Measurements from ENCODE around the gene CHPT1. TPM values are rescaled to one million over a fixed set of nuclear protein-coding genes. Genes with fewer than 3 reads are reported as not detected.

CHPT1 gene
- total RNA-seq, 2 experiments from 2014 or later, result 15.2 to 15.8 TPM

DNA sequence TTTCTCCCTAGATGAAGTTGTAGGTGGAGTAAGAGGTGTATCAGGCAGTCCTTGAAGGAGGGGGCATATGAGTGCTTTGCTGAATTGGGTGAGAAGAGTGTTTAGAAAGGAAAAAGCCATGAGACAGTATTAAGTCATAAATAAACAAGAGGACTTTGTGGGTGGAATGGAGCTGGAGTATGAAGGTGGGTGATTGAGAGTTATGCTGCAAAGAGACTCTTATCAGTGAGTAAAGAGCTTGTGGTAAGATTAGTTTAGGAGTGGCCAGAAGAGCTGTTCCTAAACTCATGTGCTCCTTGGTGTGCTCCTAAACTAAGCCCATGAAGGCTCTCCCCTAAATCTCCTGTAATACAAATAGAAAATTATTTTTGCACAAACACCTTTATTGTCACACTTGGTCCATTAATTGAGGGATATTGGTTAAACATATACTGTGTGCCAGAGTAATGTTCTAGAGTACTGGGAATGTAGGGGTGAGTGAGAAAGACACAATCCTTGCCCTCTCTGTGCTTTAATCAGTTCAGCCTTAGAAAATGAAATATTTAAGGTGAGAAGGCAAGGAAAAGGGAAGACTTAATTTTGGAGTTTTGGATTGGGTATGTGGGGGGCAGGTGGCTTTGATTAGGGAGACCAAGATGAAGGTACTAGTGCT lies 9.8 kb downstream of the CHPT1 start:
- peaks cover 14% of the 10 kb centered on the region for H3K4me1 Mint-ChIP-seq (ENCODE audit: low read depth)
- H3K9me3 Mint-ChIP-seq, result no peaks in the 10 kb centered on the region
- H3K27ac Mint-ChIP-seq, result no peak overlapping the region
- ChIA-PET POLR2A (interaction anchor here (1.1 kb wide), 1 partner anchor 13 kb away, joined by 3 read pairs; no protein-coding TSS in a partner anchor), CTCF (no interaction called here)
- DNase-seq (no peak), ATAC-seq (no peak)
- no peaks in the 10 kb centered on the region for H3K36me3 Mint-ChIP-seq (ENCODE audit: low read depth)
- H3K27me3 Mint-ChIP-seq, result no peaks in the 10 kb centered on the region
- intact Hi-C loops (cut with micrococcal nuclease), result no loop called here
- H3K4me3 Mint-ChIP-seq, result no peak overlapping the region
- TF ChIP-seq, protein P1, sequence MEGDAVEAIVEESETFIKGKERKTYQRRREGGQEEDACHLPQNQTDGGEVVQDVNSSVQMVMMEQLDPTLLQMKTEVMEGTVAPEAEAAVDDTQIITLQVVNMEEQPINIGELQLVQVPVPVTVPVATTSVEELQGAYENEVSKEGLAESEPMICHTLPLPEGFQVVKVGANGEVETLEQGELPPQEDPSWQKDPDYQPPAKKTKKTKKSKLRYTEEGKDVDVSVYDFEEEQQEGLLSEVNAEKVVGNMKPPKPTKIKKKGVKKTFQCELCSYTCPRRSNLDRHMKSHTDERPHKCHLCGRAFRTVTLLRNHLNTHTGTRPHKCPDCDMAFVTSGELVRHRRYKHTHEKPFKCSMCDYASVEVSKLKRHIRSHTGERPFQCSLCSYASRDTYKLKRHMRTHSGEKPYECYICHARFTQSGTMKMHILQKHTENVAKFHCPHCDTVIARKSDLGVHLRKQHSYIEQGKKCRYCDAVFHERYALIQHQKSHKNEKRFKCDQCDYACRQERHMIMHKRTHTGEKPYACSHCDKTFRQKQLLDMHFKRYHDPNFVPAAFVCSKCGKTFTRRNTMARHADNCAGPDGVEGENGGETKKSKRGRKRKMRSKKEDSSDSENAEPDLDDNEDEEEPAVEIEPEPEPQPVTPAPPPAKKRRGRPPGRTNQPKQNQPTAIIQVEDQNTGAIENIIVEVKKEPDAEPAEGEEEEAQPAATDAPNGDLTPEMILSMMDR (IDR thresholded peaks at IDR 0.05), result no peak

DNA sequence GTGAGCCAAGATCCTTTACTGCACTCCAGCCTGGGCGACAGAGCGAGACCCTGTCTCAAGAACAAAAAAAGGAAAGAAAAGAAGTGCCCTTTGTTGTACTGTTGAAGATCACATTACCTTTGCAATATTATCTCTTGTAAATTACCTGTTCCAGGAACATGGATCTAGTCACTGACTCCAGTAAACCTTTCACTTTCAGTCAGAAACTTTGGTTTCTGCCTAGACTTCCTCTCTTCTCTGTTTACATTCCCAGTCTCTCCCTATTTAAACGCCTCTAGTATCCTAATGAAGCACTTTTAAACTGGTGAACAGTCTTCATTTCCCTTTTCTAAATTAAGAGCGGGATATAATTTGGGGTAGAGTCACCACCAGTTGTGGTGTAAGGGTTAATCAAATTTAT lies 12.8 kb downstream of the CHPT1 start:
- POLR2A ChIA-PET, result interaction anchor here (1.1 kb wide), 1 partner anchor 12 kb away, joined by 3 read pairs; no protein-coding TSS in a partner anchor
- intact Hi-C loops (cut with micrococcal nuclease), result no loop called here
- H3K4me1 Mint-ChIP-seq (ENCODE audit: low read depth), result peaks cover 14% of the 10 kb centered on the region
- CTCF ChIA-PET, result interaction anchor here (1.1 kb wide), 1 partner anchor 12 kb away, joined by 3 read pairs; no protein-coding TSS in a partner anchor
- H3K27me3 Mint-ChIP-seq, result no peaks in the 10 kb centered on the region
- H3K27ac Mint-ChIP-seq, result no peak overlapping the region
- H3K9me3 Mint-ChIP-seq, result no peaks in the 10 kb centered on the region
- no peaks in the 10 kb centered on the region for H3K36me3 Mint-ChIP-seq (ENCODE audit: low read depth)
- DNase-seq, result no peak
- no peak for ATAC-seq
- TF ChIP-seq, protein P1 (IDR thresholded peaks at IDR 0.05), result no peak
- H3K4me3 Mint-ChIP-seq, result no peak overlapping the region

DNA sequence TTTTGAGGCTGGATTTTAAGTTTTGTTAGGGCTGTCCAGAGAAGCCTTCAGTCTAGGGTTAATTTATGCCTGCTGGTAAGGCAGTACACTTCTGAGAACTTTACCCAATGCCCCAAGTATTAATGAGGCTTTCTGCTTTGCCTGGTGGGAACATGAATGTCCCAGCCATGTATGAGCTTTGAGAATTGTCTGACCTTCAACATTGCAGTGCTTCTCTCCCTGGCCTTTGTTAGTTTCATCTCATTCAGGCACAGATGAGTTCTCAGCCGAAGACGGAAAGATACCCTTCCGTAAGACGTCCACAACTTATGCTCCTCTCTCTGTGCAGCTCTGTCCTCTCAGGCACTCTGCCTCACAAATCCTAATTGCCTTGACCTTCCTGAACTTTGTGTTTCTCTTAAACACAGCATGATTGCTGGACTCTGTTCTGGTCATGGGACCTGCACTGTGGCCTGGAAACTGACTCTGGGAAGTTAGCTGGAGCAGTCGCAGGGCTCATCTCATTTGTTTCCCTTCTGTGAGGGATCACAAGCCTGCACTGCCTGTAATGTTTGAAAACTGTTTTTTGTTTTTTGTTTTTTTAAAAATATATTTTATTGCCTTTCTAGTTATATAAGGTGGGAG lies 15.7 kb downstream of the CHPT1 start:
- peaks cover 12% of the 10 kb centered on the region for H3K4me1 Mint-ChIP-seq (ENCODE audit: low read depth)
- no peak overlapping the region for H3K4me3 Mint-ChIP-seq
- no peak for DNase-seq
- intact Hi-C loops (cut with micrococcal nuclease), result no loop called here
- ChIA-PET CTCF (no interaction called here), POLR2A (no interaction called here)
- no peak for ATAC-seq
- H3K27me3 Mint-ChIP-seq, result no peaks in the 10 kb centered on the region
- TF ChIP-seq, protein P1 (IDR thresholded peaks at IDR 0.05), result no peak
- H3K9me3 Mint-ChIP-seq, result no peaks in the 10 kb centered on the region
- no peak overlapping the region for H3K27ac Mint-ChIP-seq
- no peaks in the 10 kb centered on the region for H3K36me3 Mint-ChIP-seq (ENCODE audit: low read depth)

DNA sequence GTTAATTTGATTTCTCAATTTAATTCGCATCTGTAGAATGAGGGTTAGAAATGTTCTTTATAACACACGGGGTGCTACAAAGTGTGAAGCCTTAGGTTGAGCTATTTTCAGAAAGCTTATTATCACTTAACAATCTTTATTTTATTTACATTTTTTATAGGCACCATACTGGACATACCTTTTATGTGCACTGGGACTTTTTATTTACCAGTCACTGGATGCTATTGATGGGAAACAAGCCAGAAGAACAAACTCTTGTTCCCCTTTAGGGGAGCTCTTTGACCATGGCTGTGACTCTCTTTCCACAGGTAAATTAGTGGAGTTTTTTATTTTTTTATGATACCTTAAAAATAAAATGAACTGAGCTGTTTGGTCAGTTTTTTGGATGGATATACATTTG lies 16.5 kb downstream of the CHPT1 start:
- no peak overlapping the region for H3K4me3 Mint-ChIP-seq
- ATAC-seq, result no peak
- H3K27ac Mint-ChIP-seq, result no peak overlapping the region
- intact Hi-C loops (cut with micrococcal nuclease), result no loop called here
- no peaks in the 10 kb centered on the region for H3K9me3 Mint-ChIP-seq
- no peak for DNase-seq
- H3K27me3 Mint-ChIP-seq, result no peaks in the 10 kb centered on the region
- CTCF ChIA-PET, result interaction anchor here (1.0 to 1.3 kb wide), 3 partner anchors 10 to 126 kb away, joined by 3 to 4 read pairs (median 4); no protein-coding TSS in a partner anchor
- POLR2A ChIA-PET, result no interaction called here
- TF ChIP-seq, protein P1 (IDR thresholded peaks at IDR 0.05), result no peak
- peaks cover 12% of the 10 kb centered on the region for H3K4me1 Mint-ChIP-seq (ENCODE audit: low read depth)
- H3K36me3 Mint-ChIP-seq (ENCODE audit: low read depth), result no peaks in the 10 kb centered on the region

DNA sequence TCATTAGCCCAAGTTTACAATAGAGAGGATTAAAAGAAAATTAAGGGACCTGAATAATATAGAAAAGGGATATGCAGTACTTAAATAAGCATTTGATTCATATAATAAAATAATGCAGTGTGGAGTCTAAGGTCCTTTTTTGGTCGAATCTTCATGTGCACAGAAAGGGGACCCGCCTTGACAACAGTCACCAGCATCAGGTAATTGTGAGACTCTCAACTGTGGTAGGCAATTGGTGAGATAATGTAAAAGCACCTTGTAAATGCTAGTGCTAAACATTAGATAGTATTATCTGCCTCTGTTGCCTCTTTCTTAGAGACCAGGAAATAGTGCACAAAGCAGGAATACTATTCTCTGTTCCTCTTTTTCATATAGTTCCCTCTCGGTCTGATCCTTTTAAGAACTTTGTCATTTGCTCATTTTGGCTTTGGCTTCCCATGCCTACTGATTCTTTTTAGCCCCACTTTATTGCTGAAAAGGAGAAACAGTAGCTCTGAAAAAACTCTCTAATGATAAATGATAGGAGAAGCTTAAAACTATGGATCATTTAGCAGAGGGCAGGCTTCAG lies 17.5 kb downstream of the CHPT1 start:
- Mint-ChIP-seq H3K36me3 (ENCODE audit: low read depth) (no peaks in the 10 kb centered on the region), H3K9me3 (no peaks in the 10 kb centered on the region), H3K4me1 (ENCODE audit: low read depth) (peaks cover 7% of the 10 kb centered on the region), H3K27me3 (no peaks in the 10 kb centered on the region), H3K4me3 (no peak overlapping the region), H3K27ac (no peak overlapping the region)
- ChIA-PET CTCF (interaction anchor here (1.0 to 1.6 kb wide), 7 partner anchors 9 to 125 kb away, joined by 3 to 5 read pairs (median 4); no protein-coding TSS in a partner anchor), POLR2A (no interaction called here)
- DNase-seq (no peak), ATAC-seq (no peak)
- intact Hi-C loops (cut with micrococcal nuclease), result no loop called here
- TF ChIP-seq, protein P1 (IDR thresholded peaks at IDR 0.05), result no peak

Data from activated CD8-positive, alpha-beta T cell treated with anti-CD3 and anti-CD28 coated beads for 36 hours (primary cell).